Keratinocyte (primary cell): ENCODE data around the gene OPTN.

Experiments
- CTCF ChIP-seq, 3 experiments: IDR thresholded peaks in 1 of 3; conservative IDR thresholded peaks in 1 of 3; optimal IDR thresholded peaks in 1 of 3; 2 replicates in 2 of 3; 3 replicates in 1 of 3; pipeline versions ENCODE3 to v1.5.1; 2011; ENCODE audit warnings: low read length in 3 of 3, mild to moderate bottlenecking in 3 of 3, moderate library complexity in 2 of 3, control low read depth in 1 of 3, inconsistent platforms in 1 of 3; ENCODE audit not compliant: insufficient read depth in 2 of 3; ENCODE audit errors: extremely low read depth in 1 of 3
- EZH2 ChIP-seq: IDR thresholded peaks from one replicate; pipeline ENCODE4 v1.6.1; 2012; ENCODE audit warnings: inconsistent platforms, mild to moderate bottlenecking, low read length, moderate library complexity

- TF ChIP-seq CTCF (optimal IDR thresholded peaks at IDR 0.05 in 1 of 3, IDR thresholded peaks at IDR 0.05 in 1 of 3, conservative IDR thresholded peaks at IDR 0.05 in 1 of 3; ENCODE audit: extremely low read depth in 1 of 3, insufficient read depth in 2 of 3, low read length in 3 of 3) (no peak), EZH2 (no peak)
Measured at GRCh38 chr10:13087601-13087985, 12.4 kb upstream of the OPTN start.
